Daoy (cell line): ENCODE data around the gene CLN3. TPM values are rescaled to one million over a fixed set of nuclear protein-coding genes. Genes with fewer than 3 reads are reported as not detected.
"Not testable (repeated sequence)": the region's sequence is repeated elsewhere in the genome, so short reads cannot be mapped to it uniquely, and the experiment has no call there.

Experiments
- DNase-seq: peaks from one replicate; pipeline ENCODE4 v3.0.0-alpha.2; 2015; ENCODE audit warnings: low read depth
- total RNA-seq: library from RNA; depleted of rRNA; stranded (reverse); fragments of >200 nt; shearing (Covaris generic); gene quantifications from 2 replicates; pipeline ENCODE4 v1.2.3, GENCODE V29; 2014; rRNA removed

The CLN3 gene
- total RNA-seq, result 4.7 and 7.4 TPM in 2 replicates

- DNase-seq, result peak; percentile 90
Observed at GRCh38 chr16:28491970-28492474, at the start of gene CLN3. CLN3 (minus strand) TSS chr16:28492074; CDS start chr16:28491759, 315 bp downstream.

- DNase-seq, result no peak
Observed at GRCh38 chr16:28540346-28540745, 48.5 kb upstream of the CLN3 start.

- DNase-seq, result peak; percentile 87
Observed at GRCh38 chr16:28538733-28539596, 47.1 kb upstream of the CLN3 start, which contains the start of gene NUPR1. NUPR1 (minus strand) TSS chr16:28538974; CDS start chr16:28538907, 67 bp downstream.

- DNase-seq, result no peak
Observed at GRCh38 chr16:28537964-28538732, 46.3 kb upstream of the CLN3 start.

GRCh38 chr16:28537076-28537475, 45.2 kb upstream of the CLN3 start:
- no peak for DNase-seq

GRCh38 chr16:28534542-28535373, 42.9 kb upstream of the CLN3 start:
- no peak for DNase-seq

- DNase-seq, result no peak
Observed at GRCh38 chr16:28532940-28533647, 41.2 kb upstream of the CLN3 start.

GRCh38 chr16:28531777-28532744, 40.2 kb upstream of the CLN3 start:
- no peak for DNase-seq

GRCh38 chr16:28529124-28529523, 37.2 kb upstream of the CLN3 start:
- DNase-seq, result no peak

GRCh38 chr16:28528463-28528867, 36.6 kb upstream of the CLN3 start:
- no peak for DNase-seq

GRCh38 chr16:28527985-28528384, 36.1 kb upstream of the CLN3 start:
- DNase-seq, result no peak

GRCh38 chr16:28527100-28527785, 35.4 kb upstream of the CLN3 start:
- DNase-seq, result not testable (repeated sequence)

- DNase-seq, result no peak
Observed at GRCh38 chr16:28526201-28527099, 34.6 kb upstream of the CLN3 start.

GRCh38 chr16:28524681-28525171, 32.9 kb upstream of the CLN3 start:
- no peak for DNase-seq

- DNase-seq, result no peak
Observed at GRCh38 chr16:28522792-28523191, 30.9 kb upstream of the CLN3 start.

GRCh38 chr16:28521436-28521835, 29.6 kb upstream of the CLN3 start:
- DNase-seq, result no peak

GRCh38 chr16:28520672-28521071, 28.8 kb upstream of the CLN3 start:
- no peak for DNase-seq

- no peak for DNase-seq
Observed at GRCh38 chr16:28514246-28514645, 22.4 kb upstream of the CLN3 start.
